Measurements from ENCODE around the gene MARK2. TPM values are rescaled to one million over a fixed set of nuclear protein-coding genes. Genes with fewer than 3 reads are reported as not detected.

Gene MARK2
- total RNA-seq, 1 donor from 2014 or later, result 35.8 TPM

DNA sequence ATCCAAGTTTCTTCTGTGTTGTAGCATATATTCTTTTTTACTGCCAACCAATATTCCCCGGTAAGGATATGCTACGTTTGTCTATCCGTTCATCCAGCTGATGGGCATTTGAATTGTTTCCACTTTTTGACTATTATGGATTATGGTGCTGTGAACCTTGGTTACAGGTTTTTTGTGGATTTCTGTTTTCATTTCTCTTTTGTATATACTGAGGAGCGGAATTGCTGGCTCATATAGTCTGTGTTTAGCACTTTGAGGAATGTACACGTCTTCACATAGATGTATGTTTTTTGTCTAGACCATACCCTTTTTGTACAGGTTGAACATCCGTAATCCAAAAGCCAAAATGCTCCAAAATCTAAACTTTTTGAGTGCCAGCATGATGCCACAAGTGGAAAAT lies 54.4 kb downstream of the MARK2 start:
- intact Hi-C loops (cut with DNase I), result no loop called here

DNA sequence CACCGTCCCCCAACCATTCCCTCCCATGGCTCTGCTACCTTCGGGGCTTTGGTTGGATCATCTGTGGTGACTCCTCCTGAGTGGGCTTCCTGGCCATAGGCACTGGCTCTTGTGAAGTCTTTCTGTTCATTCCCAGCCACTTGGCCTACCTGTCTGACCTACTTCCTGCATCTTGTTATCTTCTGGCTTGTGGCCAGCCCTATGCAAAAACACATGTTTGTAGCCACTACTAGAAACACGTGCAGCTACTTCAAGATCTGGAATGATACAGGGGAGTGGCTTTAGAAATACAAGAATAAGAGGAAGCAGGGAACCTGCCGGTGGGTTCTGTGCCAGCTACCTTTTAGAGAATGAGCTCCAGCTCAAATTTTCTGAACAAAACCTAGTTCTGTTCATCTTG lies 57.2 kb downstream of the MARK2 start:
- intact Hi-C loops (cut with DNase I), result no loop called here
- ATAC-seq (ENCODE audit: poor library complexity) (no peak), DNase-seq (no peak)

More for the DNA sequence above, 54.4 kb downstream of the MARK2 start:
- ATAC-seq (ENCODE audit: poor library complexity) (no peak), DNase-seq (no peak)

DNA sequence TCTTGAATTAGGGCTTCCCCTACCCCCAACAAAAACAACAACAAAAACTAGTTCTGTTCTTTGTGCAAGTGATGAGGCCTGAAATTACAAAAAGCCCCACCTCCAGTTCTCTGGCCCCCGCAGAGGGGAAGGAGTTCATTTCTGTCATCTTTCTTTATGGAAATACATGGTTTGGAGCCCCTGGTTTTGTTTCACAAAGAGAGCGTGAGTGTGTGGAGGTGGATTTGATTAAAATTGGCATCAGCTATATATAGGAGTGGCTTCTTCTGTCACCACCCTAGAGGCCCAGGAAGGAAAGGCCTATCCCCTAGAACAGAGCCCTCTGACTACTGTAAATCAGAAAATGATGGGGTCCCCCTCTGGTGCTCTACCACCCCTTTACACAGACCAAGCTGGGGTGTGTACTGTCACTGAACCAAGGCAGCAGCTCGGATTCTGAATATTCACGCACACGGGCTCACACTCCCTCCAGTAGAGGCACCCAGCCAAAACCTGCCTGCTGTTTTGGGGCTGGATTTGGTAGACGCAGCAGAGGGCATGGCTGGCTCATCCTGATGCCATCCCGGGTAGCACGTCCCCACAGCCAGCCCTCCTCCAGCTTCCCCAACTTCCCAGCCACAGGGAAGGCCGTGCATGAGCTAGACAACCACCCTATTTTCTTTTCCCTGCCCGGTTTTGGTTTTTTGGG lies 58.7 kb downstream of the MARK2 start:
- peak; percentile 42 for ATAC-seq (ENCODE audit: poor library complexity)

DNA sequence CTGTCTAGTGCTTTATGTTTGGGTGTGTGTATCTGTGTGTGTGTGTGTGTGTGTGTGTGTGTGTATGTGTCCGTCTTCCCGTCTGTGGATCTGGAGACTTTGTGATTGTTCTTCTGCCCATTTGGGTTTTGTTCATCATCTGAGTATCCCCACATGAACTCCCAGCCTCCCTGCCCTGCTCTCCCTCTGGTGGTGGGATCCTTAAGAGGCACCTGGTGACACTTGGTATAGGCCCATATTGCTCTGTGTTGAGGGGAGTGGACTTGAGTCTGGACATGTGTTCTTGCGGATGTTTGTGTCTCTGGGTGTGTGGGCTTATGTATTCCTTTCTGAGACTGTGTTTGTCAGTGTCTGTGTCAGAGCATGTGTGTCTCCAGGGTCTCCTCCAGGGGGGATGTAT lies 62.8 kb downstream of the MARK2 start:
- ATAC-seq (ENCODE audit: poor library complexity) (no peak), DNase-seq (no peak)
- intact Hi-C loops (cut with DNase I), result no loop called here

More for the DNA sequence above, 58.7 kb downstream of the MARK2 start:
- intact Hi-C loops (cut with DNase I), result no loop called here
- peak; percentile 37 for DNase-seq

DNA sequence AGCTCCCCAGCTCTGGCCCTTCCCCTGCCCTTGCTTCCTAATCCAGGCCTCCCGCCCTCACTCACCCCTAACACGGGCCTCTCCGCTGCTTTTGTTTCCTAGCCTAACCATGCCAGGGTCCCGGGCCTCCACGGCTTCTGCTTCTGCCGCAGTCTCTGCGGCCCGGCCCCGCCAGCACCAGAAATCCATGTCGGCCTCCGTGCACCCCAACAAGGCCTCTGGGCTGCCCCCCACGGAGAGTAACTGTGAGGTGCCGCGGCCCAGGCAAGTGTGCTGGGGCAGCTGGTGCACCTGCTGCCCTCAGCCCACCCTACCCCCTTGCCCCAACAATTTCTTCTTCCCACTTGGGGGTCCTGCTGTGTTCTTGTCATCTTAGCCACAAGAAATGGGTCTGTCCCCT lies 65.0 kb downstream of the MARK2 start:
- no peak for ATAC-seq (ENCODE audit: poor library complexity)
- no peak for DNase-seq

DNA sequence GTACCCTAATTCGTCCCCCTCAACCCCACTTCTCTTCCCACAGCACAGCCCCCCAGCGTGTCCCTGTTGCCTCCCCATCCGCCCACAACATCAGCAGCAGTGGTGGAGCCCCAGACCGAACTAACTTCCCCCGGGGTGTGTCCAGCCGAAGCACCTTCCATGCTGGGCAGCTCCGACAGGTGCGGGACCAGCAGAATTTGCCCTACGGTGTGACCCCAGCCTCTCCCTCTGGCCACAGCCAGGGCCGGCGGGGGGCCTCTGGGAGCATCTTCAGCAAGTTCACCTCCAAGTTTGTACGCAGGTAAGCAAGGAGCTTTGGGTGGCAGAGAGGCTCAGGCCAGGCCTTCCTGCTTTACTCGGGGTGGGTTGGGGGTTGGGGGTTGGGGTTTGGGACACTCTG lies 65.8 kb downstream of the MARK2 start:
- intact Hi-C loops (cut with DNase I), result no loop called here
- ATAC-seq (ENCODE audit: poor library complexity) (no peak), DNase-seq (no peak)

More for the DNA sequence above, 65.0 kb downstream of the MARK2 start:
- intact Hi-C loops (cut with DNase I), result no loop called here

DNA sequence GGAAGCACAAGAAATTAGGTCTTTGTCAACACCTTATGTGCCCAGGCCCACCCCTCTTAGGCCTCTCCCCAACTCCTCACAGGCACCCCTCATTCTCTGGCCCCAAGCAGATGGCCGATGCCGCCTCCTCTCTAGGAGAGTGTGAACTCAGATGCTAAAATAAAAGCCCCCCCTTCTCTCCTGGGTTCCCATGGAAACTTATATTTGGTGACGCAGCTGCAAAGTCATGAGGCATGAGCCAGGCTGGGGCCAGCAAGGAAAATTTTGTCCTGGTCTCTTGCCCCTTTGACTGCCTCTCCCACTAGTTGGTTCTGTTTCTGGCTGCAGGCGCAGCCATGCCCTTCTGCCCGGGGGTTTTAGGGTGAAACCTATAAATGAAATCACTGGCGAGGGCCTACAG lies 66.3 kb downstream of the MARK2 start:
- no peak for ATAC-seq (ENCODE audit: poor library complexity)
- DNase-seq, result no peak
- intact Hi-C loops (cut with DNase I), result no loop called here

DNA sequence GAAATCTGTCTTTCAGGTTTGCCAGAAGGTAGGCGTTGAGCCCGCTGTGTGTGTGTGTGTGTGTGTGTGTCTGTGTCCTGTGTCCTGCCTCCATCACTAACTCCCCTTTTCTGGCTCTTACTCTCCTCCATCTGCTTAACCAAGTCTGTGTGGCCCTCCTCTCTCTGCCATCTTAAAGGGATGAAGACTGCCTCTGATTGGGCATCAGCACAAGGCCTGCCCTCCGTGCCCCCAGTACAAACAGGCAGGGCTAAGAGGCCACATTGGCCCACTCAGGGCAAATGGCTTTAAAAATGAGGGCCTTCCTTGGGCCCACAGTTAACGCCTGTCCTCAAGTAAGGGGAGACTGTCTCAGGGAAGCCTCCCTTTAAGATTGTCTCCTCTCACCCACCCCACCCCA lies 67.2 kb downstream of the MARK2 start:
- intact Hi-C loops (cut with DNase I), result no loop called here
- DNase-seq (no peak), ATAC-seq (ENCODE audit: poor library complexity) (no peak)

DNA sequence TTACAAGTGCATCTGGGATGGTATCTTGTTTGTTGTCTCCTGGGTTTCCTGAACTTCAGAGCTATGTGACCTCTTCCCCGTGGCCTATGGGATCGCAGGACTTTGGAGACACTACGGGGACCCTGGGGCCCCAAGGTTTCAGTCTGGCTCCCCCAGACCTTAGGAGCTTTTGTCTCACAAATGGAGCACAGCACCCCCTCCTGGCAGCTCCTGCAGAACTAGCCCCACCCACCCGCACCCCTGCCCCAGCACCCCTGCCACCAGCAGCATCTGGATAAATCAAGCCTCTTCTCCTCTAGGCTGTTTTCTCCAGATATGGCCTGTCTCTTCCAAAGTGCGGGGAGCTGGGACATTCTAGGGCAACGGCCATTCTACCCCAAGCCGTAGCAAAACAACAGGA lies 67.7 kb downstream of the MARK2 start:
- ATAC-seq (ENCODE audit: poor library complexity) (no peak), DNase-seq (no peak)
- intact Hi-C loops (cut with DNase I), result no loop called here

DNA sequence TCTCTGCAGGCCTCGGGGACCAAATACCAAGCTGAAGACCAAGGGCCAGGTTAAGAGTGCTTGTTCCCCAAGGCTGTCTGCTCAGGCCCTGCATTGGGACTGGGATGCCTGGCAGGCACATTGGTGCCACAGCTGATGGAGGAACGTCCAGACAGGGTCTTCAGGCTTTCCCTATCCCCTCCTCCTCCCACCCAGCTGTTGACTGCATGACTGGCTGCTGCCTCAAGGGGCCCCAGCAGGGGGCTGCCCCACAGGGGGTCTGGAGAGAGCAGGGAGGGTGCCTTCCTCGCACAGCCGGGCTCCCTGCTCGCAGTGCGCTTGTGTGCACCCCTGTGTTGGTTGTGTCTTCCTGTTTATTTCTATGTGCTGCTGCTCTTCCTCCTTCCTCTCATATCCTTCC lies 68.2 kb downstream of the MARK2 start:
- ATAC-seq (ENCODE audit: poor library complexity), result no peak
- intact Hi-C loops (cut with DNase I), result no loop called here
- no peak for DNase-seq

DNA sequence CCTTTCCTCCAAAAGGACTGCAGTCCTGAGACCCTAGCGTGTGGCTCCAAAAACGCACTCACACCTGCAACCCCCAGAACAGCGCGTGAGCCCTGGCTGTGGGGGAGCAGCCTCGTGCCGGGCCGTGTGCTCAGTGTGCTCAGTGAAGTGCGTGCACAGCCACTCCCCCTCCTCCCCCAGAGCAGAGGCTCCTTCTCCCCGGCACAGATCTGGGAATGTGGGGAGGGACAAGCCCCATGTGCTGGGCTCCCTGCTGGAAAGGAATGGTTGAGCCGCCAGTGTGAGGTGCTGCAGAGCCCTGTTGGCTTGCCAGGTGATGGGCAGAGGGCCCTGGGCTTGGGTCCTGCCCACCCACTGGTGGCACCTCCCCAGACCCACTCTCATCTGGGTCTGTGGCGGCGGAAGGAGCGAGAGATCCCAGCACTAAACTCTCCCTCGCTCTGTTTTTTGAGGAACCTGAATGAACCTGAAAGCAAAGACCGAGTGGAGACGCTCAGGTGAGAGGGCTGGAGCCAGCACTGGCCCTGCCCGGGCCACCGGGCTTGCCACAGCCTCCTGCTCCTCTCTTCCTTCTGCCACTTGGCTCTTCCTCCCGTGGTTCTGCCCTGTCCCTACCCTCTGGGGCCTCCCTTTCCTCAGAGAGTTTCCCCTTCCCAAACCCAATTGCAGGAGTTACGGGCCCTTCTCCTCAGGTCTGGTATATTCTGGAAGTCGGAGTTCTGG lies 69.1 kb downstream of the MARK2 start:
- intact Hi-C loops (cut with DNase I), result no loop called here
- ATAC-seq (ENCODE audit: poor library complexity), result no peak
- no peak for DNase-seq

DNA sequence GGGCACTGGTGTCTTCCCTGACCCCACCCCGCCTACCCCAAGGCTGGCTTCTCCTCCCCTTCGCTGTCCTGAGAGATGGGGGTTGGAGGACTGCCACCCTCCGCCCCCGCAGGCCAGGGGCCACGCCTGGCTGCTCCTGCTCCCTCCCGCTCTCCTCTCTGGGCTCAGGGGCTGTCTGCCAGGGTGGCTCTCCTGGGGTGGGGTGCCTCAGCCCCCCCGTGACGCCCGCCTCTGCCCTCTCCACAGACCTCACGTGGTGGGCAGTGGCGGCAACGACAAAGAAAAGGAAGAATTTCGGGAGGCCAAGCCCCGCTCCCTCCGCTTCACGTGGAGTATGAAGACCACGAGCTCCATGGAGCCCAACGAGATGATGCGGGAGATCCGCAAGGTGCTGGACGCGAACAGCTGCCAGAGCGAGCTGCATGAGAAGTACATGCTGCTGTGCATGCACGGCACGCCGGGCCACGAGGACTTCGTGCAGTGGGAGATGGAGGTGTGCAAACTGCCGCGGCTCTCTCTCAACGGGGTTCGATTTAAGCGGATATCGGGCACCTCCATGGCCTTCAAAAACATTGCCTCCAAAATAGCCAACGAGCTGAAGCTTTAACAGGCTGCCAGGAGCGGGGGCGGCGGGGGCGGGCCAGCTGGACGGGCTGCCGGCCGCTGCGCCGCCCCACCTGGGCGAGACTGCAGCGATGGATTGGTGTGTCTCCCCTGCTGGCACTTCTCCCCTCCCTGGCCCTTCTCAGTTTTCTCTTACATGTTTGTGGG lies 69.9 kb downstream of the MARK2 start:
- DNase-seq (peak; percentile 74), ATAC-seq (ENCODE audit: poor library complexity) (peak; percentile 55)
- intact Hi-C loops (cut with DNase I), result no loop called here

DNA sequence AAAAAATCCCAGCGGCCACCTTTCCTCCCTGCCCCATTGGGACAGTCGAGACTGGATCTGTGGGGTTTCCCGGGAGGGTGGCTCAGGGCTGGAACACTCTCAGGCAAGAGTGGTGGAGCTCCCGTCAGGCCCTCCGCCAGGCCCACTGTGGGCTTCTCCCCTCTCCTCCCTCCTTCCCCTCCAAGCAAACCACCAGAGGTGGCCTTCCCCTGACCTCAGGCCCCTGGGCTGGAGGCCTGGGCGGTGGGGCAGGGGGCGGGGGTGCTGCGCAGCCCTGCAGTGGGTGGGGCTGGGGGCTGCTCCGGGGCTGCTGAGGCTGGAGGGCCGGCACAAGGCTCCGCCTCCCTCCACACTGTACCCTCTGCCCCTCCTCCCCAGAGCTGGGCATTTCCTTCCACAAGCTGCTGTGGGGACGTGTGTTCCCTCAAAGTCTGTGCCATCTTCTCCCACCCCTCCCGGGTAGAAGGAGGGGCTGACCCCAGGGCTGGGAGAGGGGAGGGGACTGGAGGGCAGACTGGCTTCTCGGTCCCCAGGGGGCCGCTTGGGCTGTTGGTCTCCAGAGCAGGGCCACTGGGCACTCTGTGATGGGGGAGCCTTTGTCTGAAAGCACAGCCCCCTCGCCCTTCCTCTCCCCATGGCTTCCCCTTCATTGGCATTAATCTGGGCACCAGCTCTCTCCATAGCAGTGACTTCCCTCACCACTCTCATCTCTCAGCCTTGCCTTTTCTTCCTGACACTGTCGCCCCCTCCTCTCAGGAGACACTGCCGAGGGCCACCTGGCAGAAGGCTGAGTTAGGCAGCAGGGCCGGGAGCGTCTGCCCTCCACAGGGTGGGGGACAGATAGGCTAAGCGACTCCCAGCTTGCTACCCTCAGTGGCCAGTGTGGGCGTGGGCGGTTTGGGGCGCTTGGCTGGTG lies 70.9 kb downstream of the MARK2 start:
- DNase-seq, result no peak
- intact Hi-C loops (cut with DNase I), result no loop called here

DNA sequence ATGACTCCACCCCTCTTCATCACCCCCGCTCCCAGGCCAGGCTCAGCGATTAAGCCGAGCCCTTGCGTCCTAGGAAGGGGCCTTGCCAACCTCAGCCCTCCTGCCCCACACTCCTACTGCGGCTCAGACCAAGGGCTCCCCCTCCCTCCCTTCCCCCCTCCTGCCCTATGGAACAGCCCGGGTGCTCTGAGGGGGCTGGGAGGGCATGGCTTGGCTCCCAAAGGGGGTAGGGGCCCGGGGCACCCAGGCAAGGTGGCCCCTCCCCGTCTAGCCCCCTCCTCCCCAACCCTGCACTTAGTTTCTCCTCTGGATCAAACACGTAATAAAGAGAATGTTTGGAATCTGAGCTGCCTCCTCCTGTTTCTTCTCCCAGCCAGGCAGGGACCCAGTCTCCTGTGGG lies 71.8 kb downstream of the MARK2 start:
- intact Hi-C loops (cut with DNase I), result no loop called here
- DNase-seq, result no peak
- no peak for ATAC-seq (ENCODE audit: poor library complexity)

More for the DNA sequence above, 70.9 kb downstream of the MARK2 start:
- no peak for ATAC-seq (ENCODE audit: poor library complexity)

DNA sequence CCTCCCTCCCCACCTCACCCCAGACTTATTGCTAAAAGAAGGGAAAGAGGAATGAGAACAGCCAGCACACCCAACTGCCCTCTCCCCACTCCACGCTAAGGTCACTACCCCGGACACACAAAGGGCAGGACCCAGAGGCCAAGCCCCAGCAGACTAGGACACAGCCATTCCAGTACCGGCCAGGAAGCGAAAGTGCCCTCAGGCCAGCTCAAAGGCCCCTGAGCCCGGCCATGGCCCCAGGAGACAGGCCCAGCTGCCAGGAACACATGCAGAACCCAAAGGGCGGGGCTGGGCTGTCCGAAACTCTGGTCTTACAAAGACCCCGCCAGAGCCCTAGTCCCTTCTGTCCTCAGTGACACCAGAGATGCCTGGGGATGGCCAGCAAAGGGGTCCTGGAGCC lies 72.5 kb downstream of the MARK2 start:
- DNase-seq, result no peak
- no peak for ATAC-seq (ENCODE audit: poor library complexity)

DNA sequence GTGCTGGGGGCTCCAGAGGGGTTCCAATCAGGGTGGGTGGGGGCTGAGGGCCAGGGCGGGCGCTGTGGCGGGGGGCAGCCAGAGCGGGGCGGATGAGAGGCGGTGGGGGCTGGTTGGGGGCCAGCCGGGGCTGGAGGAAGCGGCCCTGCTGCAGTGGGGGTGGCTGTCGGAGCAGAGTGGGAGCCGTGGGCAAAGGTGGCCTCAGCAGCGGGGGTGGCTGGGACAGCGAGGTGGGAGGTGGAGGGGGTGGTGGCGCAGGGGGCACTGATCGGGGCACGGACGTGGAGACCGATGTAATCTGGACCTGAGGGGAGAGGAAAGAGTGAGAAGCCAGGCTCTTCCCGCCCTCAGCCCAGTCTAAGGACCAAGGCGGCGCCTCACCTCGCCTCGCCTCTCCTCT lies 73.0 kb downstream of the MARK2 start:
- intact Hi-C loops (cut with DNase I), result no loop called here
- no peak for DNase-seq
- ATAC-seq (ENCODE audit: poor library complexity), result no peak

More for the DNA sequence above, 72.5 kb downstream of the MARK2 start:
- intact Hi-C loops (cut with DNase I), result no loop called here

DNA sequence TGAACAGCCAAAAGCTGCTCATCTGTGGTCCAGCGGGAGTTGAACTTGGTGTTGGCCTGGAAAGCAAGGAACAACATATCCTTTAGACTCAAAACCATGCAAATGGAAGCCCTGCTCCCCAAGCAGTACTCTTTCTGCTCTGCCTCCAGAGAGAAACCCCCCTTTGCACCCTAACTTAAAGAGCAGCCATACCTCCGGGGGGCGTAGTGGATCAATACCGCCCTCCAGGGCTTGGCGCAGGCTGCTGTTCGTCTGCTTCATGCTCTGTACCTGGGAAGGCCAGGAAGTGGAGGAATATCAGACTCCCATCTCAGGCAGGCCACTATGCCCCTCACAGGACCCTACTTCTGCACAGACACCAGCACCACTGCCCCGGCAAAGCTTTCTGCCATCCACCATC lies 73.8 kb downstream of the MARK2 start:
- no peak for ATAC-seq (ENCODE audit: poor library complexity)
- DNase-seq, result no peak
- intact Hi-C loops (cut with DNase I), result no loop called here

DNA sequence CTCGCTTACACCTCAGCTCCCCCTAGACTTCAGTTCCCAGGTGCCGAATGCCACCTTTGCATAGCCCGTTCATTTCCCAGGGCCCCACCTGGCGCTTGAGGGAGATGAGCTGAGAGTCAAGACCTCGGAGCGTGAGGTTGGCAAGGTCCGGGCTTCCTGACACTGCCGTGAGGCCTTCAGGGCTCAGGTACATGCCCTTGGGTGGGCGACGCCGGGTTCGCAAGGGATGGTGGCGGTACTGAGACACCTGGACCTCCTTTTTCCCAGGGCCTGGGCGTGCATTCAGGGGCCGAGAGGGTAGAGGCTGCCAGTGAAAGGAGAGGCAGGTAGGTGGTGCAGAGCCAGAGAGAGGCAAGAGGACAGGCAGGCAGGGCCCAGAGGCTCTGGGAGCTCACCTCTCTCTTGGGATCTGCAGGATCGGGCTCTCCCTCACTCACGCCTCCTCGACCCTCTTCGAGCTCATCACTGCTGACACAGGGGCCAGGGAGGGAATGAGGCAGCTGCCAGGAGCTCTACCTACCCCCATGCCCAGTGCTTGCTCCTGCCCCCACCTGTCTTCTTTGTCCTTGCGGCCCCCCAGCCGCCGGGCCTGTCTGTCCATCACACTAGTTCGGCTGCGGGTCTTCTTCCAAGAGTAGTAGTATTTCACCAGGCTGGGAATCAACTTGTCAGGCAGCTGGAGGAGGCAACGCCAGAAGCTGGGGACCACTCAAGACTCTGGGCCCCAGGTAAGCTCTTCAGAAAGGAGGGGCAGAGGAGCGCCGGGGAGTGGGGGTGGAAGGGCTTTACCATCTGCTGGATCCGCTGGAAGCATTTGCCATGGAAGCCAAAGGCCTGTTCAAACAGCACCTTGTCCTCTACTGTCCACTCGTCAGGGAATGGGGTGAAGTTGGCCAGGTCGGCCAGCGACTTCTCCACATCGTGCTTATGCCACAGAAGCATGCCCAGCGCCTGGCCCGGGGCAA lies 75.2 kb downstream of the MARK2 start:
- DNase-seq (no peak), ATAC-seq (ENCODE audit: poor library complexity) (no peak)
- intact Hi-C loops (cut with DNase I), result no loop called here
